Heart left ventricle (tissue), 16 donors: ENCODE results near the gene SPTB. TPM values are rescaled to one million over a fixed set of nuclear protein-coding genes. Genes with fewer than 3 reads are reported as not detected.

Experiments used
- ATAC-seq, 4 donors: fragments of 200-7000 bp; cut with Tn5 transposase; one replicate each; pipeline ENCODE4 v1.9.1; 2020 to 2022; ENCODE audit warnings: moderate library complexity in 4 of 4, mild to moderate bottlenecking in 3 of 4, moderate number of reproducible peaks in 1 of 4
- DNase-seq, 5 donors: peaks; one replicate each; pipeline ENCODE4 v3.0.0-alpha.2; 2020
- H3K27ac ChIP-seq, 12 donors: fragments of 200-600 bp; sonication (generic) in 4 of 12; one replicate each; pipeline versions ENCODE4 v1.5.0 to v1.8.0; 2016 to 2022; ENCODE audit warnings: mild to moderate bottlenecking in 2 of 12
- H3K27me3 ChIP-seq, 9 donors: fragments of 200-600 bp; sonication (generic) in 2 of 9; one replicate each; pipeline versions ENCODE4 v1.5.1 to v1.8.0; 2016 to 2022; ENCODE audit warnings: mild to moderate bottlenecking in 3 of 9
- H3K36me3 ChIP-seq, 9 donors: fragments of 200-600 bp; sonication (generic) in 2 of 9; one replicate each; pipeline versions ENCODE4 v1.5.0 to v1.8.0; 2018 to 2022; ENCODE audit warnings: mild to moderate bottlenecking in 2 of 9
- H3K4me1 ChIP-seq, 12 donors: fragments of 200-600 bp; sonication (generic) in 4 of 12; one replicate each; pipeline versions ENCODE4 v1.5.0 to v1.8.0; 2016 to 2022; ENCODE audit warnings: mild to moderate bottlenecking in 3 of 12
- H3K4me3 ChIP-seq, 12 donors: fragments of 200-600 bp; sonication (generic) in 4 of 12; one replicate each; pipeline versions ENCODE4 v1.5.0 to v1.8.0; 2017 to 2022; ENCODE audit warnings: mild to moderate bottlenecking in 9 of 12, moderate library complexity in 4 of 12
- H3K9me3 ChIP-seq, 12 donors: fragments of 200-600 bp; sonication (generic) in 4 of 12; one replicate each; pipeline versions ENCODE4 v1.5.0 to v1.8.0; 2016 to 2022; ENCODE audit warnings: mild to moderate bottlenecking in 1 of 12
- POLR2A ChIP-seq, 2 donors: fragments of 450-650 bp; IDR thresholded peaks; one replicate each; pipeline ENCODE4 v1.6.1; 2017; ENCODE audit warnings: antibody characterized with exemption in 2 of 2, mild to moderate bottlenecking in 2 of 2, moderate library complexity in 2 of 2
- WGBS, 4 donors: extraction: QIAGEN DNeasy Blood & Tissue Kit in 2 of 4; methylation state at CpG; one replicate each; pipeline versions ENCODE4 v1.1.5 to v1.1.7; 2013 to 2018; 5-methylcytosine and 5-hydroxymethylcytosine counted together
- intact Hi-C, 10 donors: fragments of 100-400 bp; cut with DNase I; formaldehyde crosslinking; loops; one replicate each; pipeline versions ENCODE4 v1.11.1 to v1.14.2; 2022
- polyA plus RNA-seq, 2 donors: library from polyadenylated mRNA; stranded (reverse); fragments of 200-250 nt; gene quantifications; one replicate each; pipeline ENCODE4 v1.2.3, GENCODE V29; 2013
- total RNA-seq, 9 donors: library from RNA; depleted of rRNA in 2 of 9; stranded (reverse); fragments of >200 nt in 2 of 9; fragmentation: NEBNext Ultra II Directional in 3 of 9; extraction: Animal tissue kit (Norgen Biotek cat#: 25700) in 3 of 9; gene quantifications; one replicate each; pipeline versions ENCODE4 v1.1.0 to v1.2.4, GENCODE V29; 2016 to 2023
- TF ChIP-seq, protein P1 (sequence below), 12 donors: fragments of 200-600 bp; sonication (generic) in 4 of 12; IDR thresholded peaks; one replicate each; pipeline versions ENCODE4 v1.5.0 to v1.8.0; 2018 to 2022; ENCODE audit warnings: antibody characterized with exemption in 12 of 12, mild to moderate bottlenecking in 5 of 12
- donor health status: ischemic (EF 13 %, LVEDD 7.1; RV severe dilation, severe dysfunction).
- donor health status: healthy with polysubstance abuse.
- donor health status: DM: no; HTN: yes; CAD: no.
- donor health status: DM: no; HTN: no; CAD: no.
- donor health status: ischemic (EF 25% LVEDD 6.9; RV normal size, moderate dysfunction).
- donor health status: ischemic (EF 25% LVEDD 5.7; RV mildly dilated, moderate dysfunction).
- donor health status: healthy.
- donor health status: DM: yes; HTN: yes; CAD: no.
- donor health status: ischemic (EF 35%, LVEDD 5.7; RV mildly dilated, moderate dysfunction).
- donor health status: nonischemic (EF 11% LVEDD 7.7; RV severe dilation, severe dysfunction).
- donor health status: DM: yes; HTN: yes; CAD: no.
- donor health status: PGD.
- donor health status: ischemic (EF 29% LVEDD 5.4; RV normal size, mild dysfunction).
- donor health status: nonischemic (EF 23%, LVEDD 6.1; RV moderate dilation, normal function).

The SPTB gene
- total and polyA plus RNA-seq, 11 donors, result 60.3 to 195 (median 92.6) TPM

DNA sequence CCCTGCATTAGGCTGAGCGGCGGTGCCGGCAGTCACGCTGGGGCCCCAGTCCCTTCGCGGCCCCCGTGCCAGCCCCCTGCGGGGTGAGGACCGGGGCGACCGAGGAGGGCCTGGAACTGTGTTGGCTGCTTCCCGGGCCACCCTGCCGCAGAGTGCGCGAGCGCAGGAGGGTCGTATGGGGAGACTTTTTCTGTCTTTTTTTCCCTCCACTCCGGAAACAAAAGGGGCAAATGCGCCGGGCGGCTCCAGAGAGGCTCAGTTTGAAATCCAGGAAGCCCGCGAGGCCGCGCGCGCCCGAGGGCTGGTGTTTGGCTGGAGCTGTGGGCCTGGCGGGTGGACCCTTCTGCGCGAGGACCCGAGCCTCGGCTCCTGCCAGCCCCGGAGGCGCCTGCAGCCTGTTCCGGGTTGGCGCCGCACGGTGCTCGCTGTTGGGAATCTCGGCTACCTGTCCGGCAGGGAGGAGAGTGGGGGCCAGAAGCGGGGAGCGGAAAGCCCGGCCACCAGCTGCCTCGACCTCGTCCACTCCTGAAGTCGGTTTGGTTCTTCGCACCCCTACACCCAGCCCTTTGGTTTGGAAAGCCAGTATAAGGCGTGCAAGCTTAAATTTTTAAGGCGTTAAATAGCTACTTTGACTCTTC is 174.8 kb downstream of the SPTB start:
- H3K4me3 ChIP-seq, result peak overlapping the region; percentile 58 to 90 (median 84)
- WGBS, 4 donors, result 3 to 7% (median 3%) methylated on average over 28 to 51 of the region's 51 CpGs
- intact Hi-C loops, result loop anchor here in 4 of 10 donors (2.0 to 10.0 kb wide), 4 partner anchors 20 to 57 kb away; no protein-coding TSS in a partner anchor
- DNase-seq (peak in 2 of 5 donors; percentile 42 to 74), ATAC-seq (peak in 3 of 4 donors; percentile 10 to 37 (median 31))
- no peaks in the 10 kb centered on the region for H3K9me3 ChIP-seq
- H3K27ac ChIP-seq, result peak overlapping the region; percentile 42 to 92 (median 85)
- no peak for TF ChIP-seq POLR2A (IDR thresholded peaks at IDR 0.05)
- TF ChIP-seq, protein P1, sequence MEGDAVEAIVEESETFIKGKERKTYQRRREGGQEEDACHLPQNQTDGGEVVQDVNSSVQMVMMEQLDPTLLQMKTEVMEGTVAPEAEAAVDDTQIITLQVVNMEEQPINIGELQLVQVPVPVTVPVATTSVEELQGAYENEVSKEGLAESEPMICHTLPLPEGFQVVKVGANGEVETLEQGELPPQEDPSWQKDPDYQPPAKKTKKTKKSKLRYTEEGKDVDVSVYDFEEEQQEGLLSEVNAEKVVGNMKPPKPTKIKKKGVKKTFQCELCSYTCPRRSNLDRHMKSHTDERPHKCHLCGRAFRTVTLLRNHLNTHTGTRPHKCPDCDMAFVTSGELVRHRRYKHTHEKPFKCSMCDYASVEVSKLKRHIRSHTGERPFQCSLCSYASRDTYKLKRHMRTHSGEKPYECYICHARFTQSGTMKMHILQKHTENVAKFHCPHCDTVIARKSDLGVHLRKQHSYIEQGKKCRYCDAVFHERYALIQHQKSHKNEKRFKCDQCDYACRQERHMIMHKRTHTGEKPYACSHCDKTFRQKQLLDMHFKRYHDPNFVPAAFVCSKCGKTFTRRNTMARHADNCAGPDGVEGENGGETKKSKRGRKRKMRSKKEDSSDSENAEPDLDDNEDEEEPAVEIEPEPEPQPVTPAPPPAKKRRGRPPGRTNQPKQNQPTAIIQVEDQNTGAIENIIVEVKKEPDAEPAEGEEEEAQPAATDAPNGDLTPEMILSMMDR (IDR thresholded peaks at IDR 0.05), result no peak
- peaks cover 0 to 67% (median 35%) of the 10 kb centered on the region in 12 donors for H3K4me1 ChIP-seq
- H3K36me3 ChIP-seq, result no peaks in the 10 kb centered on the region
- peaks cover 0 to 18% (median 0%) of the 10 kb centered on the region in 9 donors for H3K27me3 ChIP-seq

DNA sequence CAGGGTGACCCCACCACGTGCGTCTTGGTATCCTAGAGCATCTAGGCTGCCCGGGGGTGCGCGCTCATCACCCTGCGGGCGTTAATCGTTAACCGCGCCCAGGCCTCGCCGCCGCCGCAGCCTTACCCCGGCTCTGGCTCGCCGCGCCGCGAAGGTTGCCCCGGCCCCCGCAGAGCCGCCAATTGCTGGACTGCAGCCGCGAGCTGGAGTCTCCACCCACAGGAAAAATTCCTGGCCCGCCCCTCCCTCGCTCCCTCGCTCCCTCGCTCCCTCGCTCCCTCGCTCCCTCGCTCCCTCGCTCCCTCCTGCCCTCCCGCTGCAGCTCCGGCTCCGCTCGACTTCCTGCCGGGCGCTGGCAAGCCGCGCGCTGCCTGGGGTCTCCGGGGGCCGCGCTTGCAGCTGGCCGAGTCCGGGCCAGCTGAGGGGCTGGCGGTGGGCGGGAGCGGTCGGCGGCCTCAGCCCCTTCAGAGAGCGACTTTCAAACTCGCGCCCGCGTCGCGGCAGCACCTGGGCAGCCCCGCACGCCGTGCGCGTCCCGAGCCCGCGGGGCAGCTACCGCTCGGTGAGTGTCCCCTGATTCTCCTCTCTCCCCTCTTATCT is 175.5 kb downstream of the SPTB start, which contains the start of gene PLEKHG3:
Gene PLEKHG3, plus strand, starts transcription at position 282 of the 600 bp plus-strand sequence. CDS start 23,208 bp downstream, outside the sequence.
- intact Hi-C loops, result loop anchor here in 2 of 10 donors (2.0 to 10.0 kb wide), 2 partner anchors 19 to 51 kb away; no protein-coding TSS in a partner anchor
- Histone ChIP-seq H3K27me3 (peaks cover 0 to 18% (median 0%) of the 10 kb centered on the region in 9 donors), H3K36me3 (no peaks in the 10 kb centered on the region), H3K27ac (peak within 1 kb of the TSS; percentile 42 to 92 (median 85)), H3K4me1 (peaks cover 0 to 65% (median 32%) of the 10 kb centered on the region in 12 donors), H3K9me3 (no peaks in the 10 kb centered on the region), H3K4me3 (peak within 1 kb of the TSS; percentile 58 to 90 (median 84))
- DNase-seq (peak; percentile 87 to 91 (median 89)), ATAC-seq (peak; percentile 18 to 86 (median 76))
- TF ChIP-seq, protein P1 (IDR thresholded peaks at IDR 0.05), result peak in 3 of 12 donors; percentile 26 to 31 (median 27)
- peak in 1 of 2 donors; percentile 50 for TF ChIP-seq POLR2A (IDR thresholded peaks at IDR 0.05)
- WGBS, 4 donors, result 0% methylated on average over 38 to 69 of the region's 69 CpGs

DNA sequence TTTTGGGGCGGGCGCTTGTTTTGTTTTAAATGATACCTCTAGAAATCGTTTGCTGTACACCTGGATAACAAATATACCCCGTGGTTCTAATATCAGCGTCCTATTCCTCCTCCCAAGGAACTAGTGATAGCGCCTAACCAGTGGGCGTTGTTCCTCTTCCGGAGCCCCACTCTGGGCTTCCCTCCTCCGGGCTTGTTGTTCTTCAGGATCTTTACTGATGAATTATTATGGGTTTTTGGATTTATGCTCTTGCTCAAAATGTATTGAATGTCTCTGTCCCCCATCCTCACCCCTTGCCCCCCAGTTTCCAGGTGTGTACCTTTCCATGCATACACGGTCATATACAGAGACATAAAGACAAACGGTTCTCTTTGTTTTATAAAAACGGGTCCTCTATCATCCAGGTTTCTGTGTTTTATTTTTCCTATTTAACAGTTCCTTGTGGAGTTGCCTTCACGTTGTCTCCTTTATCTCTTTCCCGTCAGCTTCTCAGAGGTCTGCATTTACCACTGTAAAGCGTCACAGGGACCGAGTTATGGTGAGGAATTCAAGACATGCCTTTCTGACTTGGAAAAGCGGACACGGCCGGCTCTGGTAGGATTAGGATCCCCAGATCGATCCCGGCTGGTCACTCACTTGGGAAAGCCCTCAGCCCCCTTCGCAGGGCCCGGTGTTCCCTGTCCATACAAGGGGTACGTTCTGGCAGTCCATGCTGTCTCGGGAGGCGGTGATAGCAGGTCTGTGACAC is 176.1 kb downstream of the SPTB start:
- TF ChIP-seq, protein P1 (IDR thresholded peaks at IDR 0.05), result no peak
- no peak for TF ChIP-seq POLR2A (IDR thresholded peaks at IDR 0.05)
- H3K27me3 ChIP-seq, result peaks cover 0 to 18% (median 0%) of the 10 kb centered on the region in 9 donors
- H3K9me3 ChIP-seq, result no peaks in the 10 kb centered on the region
- peaks cover 0 to 63% (median 28%) of the 10 kb centered on the region in 12 donors for H3K4me1 ChIP-seq
- intact Hi-C loops, result loop anchor here in 2 of 10 donors (2.0 to 10.0 kb wide), 2 partner anchors 19 to 51 kb away; no protein-coding TSS in a partner anchor
- no peaks in the 10 kb centered on the region for H3K36me3 ChIP-seq
- peak overlapping the region; percentile 58 to 90 (median 84) for H3K4me3 ChIP-seq
- no peak for DNase-seq
- peak overlapping the region; percentile 18 to 92 (median 85) for H3K27ac ChIP-seq
- peak in 1 of 4 donors; percentile 1 for ATAC-seq
- 30 to 36% (median 31%) methylated on average over 26 of the region's 26 CpGs for WGBS, 4 donors
